ENCODE results near the gene MAP7. TPM values are rescaled to one million over a fixed set of nuclear protein-coding genes. Genes with fewer than 3 reads are reported as not detected.

Gene MAP7
- total RNA-seq = 0.16 and 0.63 TPM in 2 replicates

DNA sequence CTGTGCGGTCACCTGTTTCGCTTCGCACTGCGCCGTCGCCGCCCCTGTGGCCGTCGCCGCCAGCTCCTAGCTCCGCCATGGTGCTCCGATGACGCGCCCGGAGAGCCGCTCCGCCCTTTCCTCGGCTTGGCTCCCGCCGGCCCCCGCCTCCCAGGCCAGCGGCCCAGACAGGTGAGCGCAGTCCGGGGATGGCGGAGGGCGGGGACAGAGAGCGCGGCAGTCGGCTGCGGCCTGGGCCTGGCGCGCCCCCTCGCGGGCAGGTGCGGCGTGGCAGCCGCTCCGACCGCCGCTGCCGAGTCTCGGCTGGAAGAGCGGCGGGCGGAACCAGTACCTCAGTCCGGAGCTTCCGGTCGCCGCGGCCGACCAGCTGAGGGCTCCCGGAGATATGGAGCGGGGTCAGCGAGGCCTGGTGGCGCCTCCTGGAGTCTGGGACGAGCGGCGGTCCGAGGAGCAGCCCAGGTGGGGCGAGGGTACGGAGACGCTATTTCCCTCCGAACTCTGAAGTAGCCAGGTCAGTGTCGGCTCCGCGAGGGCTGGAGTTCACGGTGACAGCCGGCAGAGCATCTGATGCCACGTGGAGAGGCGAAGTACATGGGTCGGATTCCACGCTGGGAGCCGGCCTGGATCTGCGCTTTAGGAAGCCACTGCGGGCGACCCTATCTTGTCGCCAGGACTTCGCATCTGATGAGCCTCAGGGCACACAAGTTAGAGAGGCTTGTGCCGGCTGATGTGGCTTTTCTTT lies at the start of gene MAP7:
MAP7 (minus strand) TSS at position 93 of the 742 bp plus-strand sequence; CDS start at position 79, 14 bp downstream.

Other genes with a start within 250 kb of the MAP7 start
- gene MAP3K5, start 242.1 kb upstream of the MAP7 start, total RNA-seq = 2.9 and 3.5 TPM in 2 replicates